Astrocyte of the cerebellum (primary cell): ENCODE measurements around the gene FOXO6.

Source experiments
- DNase-seq: peaks from one replicate; pipeline ENCODE4 v3.0.0-alpha.2; 2011; ENCODE audit warnings: low read depth
- H3K4me3 ChIP-seq: 2 replicates; pipeline ENCODE4 v1.5.1; 2011; ENCODE audit warnings: mild to moderate bottlenecking, low read depth, low read length, moderate library complexity
- CTCF ChIP-seq: IDR thresholded peaks from 2 replicates; pipeline ENCODE4 v1.5.1; 2012; ENCODE audit warnings: low read length, low read depth, moderate library complexity, mild to moderate bottlenecking; ENCODE audit errors: missing control alignments
- in situ Hi-C: cut with HindIII; loops from 2 replicates; pipeline ENCODE4 v1.10.0; 2017; ENCODE audit warnings: low sequenced_read_pairs

Gene FOXO6

GRCh38 chr1:41370756-41371420 is 9.7 kb downstream of the FOXO6 start:
- no peak for TF ChIP-seq CTCF
- no peak for DNase-seq
- H3K4me3 ChIP-seq, result no peak overlapping the region
- in situ Hi-C loops, result no loop called here

GRCh38 chr1:41371630-41372599 is 10.7 kb downstream of the FOXO6 start:
- no peak for TF ChIP-seq CTCF
- no peak overlapping the region for H3K4me3 ChIP-seq
- DNase-seq, result no peak
- in situ Hi-C loops, result no loop called here

- no peak overlapping the region for H3K4me3 ChIP-seq
- no peak for TF ChIP-seq CTCF
- no peak for DNase-seq
- in situ Hi-C loops, result no loop called here
Observed at GRCh38 chr1:41372600-41372993, 11.4 kb downstream of the FOXO6 start.

GRCh38 chr1:41373373-41373772 is 12.1 kb downstream of the FOXO6 start:
- no peak for TF ChIP-seq CTCF
- H3K4me3 ChIP-seq, result no peak overlapping the region
- in situ Hi-C loops, result no loop called here
- no peak for DNase-seq

GRCh38 chr1:41374711-41375110 is 13.5 kb downstream of the FOXO6 start:
- DNase-seq, result no peak
- no peak for TF ChIP-seq CTCF
- H3K4me3 ChIP-seq, result no peak overlapping the region
- in situ Hi-C loops, result no loop called here

- in situ Hi-C loops, result no loop called here
- no peak for DNase-seq
- no peak overlapping the region for H3K4me3 ChIP-seq
- TF ChIP-seq CTCF, result no peak
Observed at GRCh38 chr1:41377397-41377796, 16.2 kb downstream of the FOXO6 start.
